Breast epithelium (tissue), 3 donors: ENCODE measurements around the gene JSRP1.

Experiments used
- POLR2A ChIP-seq: fragments of 450-650 bp; IDR thresholded peaks from one replicate; pipeline ENCODE4 v1.6.1; 2016; ENCODE audit warnings: antibody characterized with exemption, mild to moderate bottlenecking, moderate library complexity
- POLR2AphosphoS5 ChIP-seq, 3 donors: sonication (generic); formaldehyde crosslinking; IDR thresholded peaks; one replicate each; pipeline ENCODE4 v1.6.1; 2017; ENCODE audit warnings: antibody characterized with exemption in 3 of 3
- TF ChIP-seq, protein P1 (sequence below), 3 donors: fragments of 450-650 bp; IDR thresholded peaks; one replicate each; pipeline ENCODE4 v1.5.1; 2016 to 2017; ENCODE audit warnings: antibody characterized with exemption in 3 of 3, mild to moderate bottlenecking in 3 of 3, moderate library complexity in 3 of 3

DNA sequence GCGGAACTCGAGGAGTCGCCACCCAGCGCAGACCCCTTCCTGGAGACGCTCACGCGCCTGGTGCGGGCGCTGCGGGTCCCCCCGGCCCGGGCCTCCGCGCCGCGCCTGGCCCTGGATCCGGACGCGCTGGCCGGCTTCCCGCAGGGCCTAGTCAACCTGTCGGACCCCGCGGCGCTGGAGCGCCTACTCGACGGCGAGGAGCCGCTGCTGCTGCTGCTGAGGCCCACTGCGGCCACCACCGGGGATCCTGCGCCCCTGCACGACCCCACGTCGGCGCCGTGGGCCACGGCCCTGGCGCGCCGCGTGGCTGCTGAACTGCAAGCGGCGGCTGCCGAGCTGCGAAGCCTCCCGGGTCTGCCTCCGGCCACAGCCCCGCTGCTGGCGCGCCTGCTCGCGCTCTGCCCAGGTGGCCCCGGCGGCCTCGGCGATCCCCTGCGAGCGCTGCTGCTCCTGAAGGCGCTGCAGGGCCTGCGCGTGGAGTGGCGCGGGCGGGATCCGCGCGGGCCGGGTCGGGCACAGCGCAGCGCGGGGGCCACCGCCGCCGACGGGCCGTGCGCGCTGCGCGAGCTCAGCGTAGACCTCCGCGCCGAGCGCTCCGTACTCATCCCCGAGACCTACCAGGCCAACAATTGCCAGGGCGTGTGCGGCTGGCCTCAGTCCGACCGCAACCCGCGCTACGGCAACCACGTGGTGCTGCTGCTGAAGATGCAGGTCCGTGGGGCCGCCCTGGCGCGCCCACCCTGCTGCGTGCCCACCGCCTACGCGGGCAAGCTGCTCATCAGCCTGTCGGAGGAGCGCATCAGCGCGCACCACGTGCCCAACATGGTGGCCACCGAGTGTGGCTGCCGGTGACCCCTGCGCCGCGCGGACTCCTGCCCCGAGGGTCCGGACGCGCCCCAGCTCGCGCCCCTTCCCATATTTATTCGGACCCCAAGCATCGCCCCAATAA, 4.8 kb downstream of the JSRP1 start:
- TF ChIP-seq, protein P1, sequence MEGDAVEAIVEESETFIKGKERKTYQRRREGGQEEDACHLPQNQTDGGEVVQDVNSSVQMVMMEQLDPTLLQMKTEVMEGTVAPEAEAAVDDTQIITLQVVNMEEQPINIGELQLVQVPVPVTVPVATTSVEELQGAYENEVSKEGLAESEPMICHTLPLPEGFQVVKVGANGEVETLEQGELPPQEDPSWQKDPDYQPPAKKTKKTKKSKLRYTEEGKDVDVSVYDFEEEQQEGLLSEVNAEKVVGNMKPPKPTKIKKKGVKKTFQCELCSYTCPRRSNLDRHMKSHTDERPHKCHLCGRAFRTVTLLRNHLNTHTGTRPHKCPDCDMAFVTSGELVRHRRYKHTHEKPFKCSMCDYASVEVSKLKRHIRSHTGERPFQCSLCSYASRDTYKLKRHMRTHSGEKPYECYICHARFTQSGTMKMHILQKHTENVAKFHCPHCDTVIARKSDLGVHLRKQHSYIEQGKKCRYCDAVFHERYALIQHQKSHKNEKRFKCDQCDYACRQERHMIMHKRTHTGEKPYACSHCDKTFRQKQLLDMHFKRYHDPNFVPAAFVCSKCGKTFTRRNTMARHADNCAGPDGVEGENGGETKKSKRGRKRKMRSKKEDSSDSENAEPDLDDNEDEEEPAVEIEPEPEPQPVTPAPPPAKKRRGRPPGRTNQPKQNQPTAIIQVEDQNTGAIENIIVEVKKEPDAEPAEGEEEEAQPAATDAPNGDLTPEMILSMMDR (IDR thresholded peaks at IDR 0.05): no peak
- no peak for TF ChIP-seq POLR2AphosphoS5 (IDR thresholded peaks at IDR 0.05)
- no peak for TF ChIP-seq POLR2A
